RWPE1 (cell line): ENCODE measurements around the gene GLI1.

Experiments used
- CTCF ChIA-PET: fragments of 350-600 bp; sonication (Branson Sonifier 250); formaldehyde crosslinking; extraction: SDS; loops from one replicate; lab custom pipeline; 2021; lab: Yijun Ruan, JAX
- POLR2A ChIA-PET: fragments of 400-600 bp; formaldehyde crosslinking; extraction: SDS; loops from one replicate; lab custom pipeline; 2020; ENCODE audit warnings: antibody characterized with exemption; ENCODE audit not compliant: low non-redundant PET; lab: Yijun Ruan, JAX
- DNase-seq: peaks from one replicate; pipeline ENCODE4 v3.0.0; 2012; ENCODE audit warnings: low spot score
- H3K27ac ChIP-seq: fragments of 450-650 bp; 2 replicates; pipeline ENCODE4 v1.5.1; 2017
- CTCF ChIP-seq: fragments of 450-650 bp; conservative IDR thresholded peaks from 2 replicates; pipeline ENCODE4 v1.5.1; 2017; ENCODE audit warnings: low read depth, mild to moderate bottlenecking

Gene GLI1

GRCh38 chr12:57521525-57522010, 62.0 kb downstream of the GLI1 start:
- ChIA-PET CTCF (no interaction called here), POLR2A (no interaction called here)
- no peak for TF ChIP-seq CTCF
- peak overlapping the region; percentile 98 for H3K27ac ChIP-seq
- no peak for DNase-seq
